H1 (cell line): ENCODE data around the gene COQ9. TPM values are rescaled to one million over a fixed set of nuclear protein-coding genes. Genes with fewer than 3 reads are reported as not detected.

ENCODE experiments used
- CTCF ChIA-PET: fragments of 300-600 bp; sonication (Branson Sonifier 250); formaldehyde crosslinking; loops from one replicate; lab custom pipeline; 2021; ENCODE audit not compliant: partially characterized antibody; lab: Charles Lee
- POLR2A ChIA-PET: fragments of 300-600 bp; sonication (Branson Sonifier 250); formaldehyde crosslinking; loops from one replicate; lab custom pipeline; 2021; ENCODE audit warnings: inconsistent platforms; ENCODE audit not compliant: partially characterized antibody; lab: Charles Lee
- DNase-seq, 2 experiments: peaks; one replicate each; pipeline versions ENCODE4 v3.0.0 to v3.0.0-alpha.2; 2010 to 2022; ENCODE audit warnings: low spot score in 2 of 2, low read depth in 1 of 2, mixed read lengths in 1 of 2
- FAIRE-seq: peaks from 2 replicates; lab custom pipeline; 2011; peaks lifted over from hg19 to GRCh38; lab: Jason Lieb, UNC
- H2AFZ ChIP-seq: 2 replicates; pipeline ENCODE4 v1.8.1; 2012; ENCODE audit warnings: low read length, inconsistent platforms
- H2AK5ac ChIP-seq: 2 replicates; pipeline ENCODE4 v1.6.1; 2013; ENCODE audit warnings: low read depth, low read length
- H2BK120ac ChIP-seq: replicated peaks from 2 replicates; pipeline ENCODE3; 2013; ENCODE audit warnings: low read depth, low read length, inconsistent platforms
- H2BK12ac ChIP-seq: 2 replicates; pipeline ENCODE4 v1.6.1; 2013; ENCODE audit warnings: low read depth, low read length
- H2BK15ac ChIP-seq: 2 replicates; pipeline ENCODE4 v1.6.1; 2013; ENCODE audit warnings: low read length
- H2BK20ac ChIP-seq: 2 replicates; pipeline ENCODE4 v1.6.1; 2013; ENCODE audit warnings: low read length
- H2BK5ac ChIP-seq: 2 replicates; pipeline ENCODE4 v1.6.1; 2013; ENCODE audit warnings: low read depth, low read length
- H3K14ac ChIP-seq: 2 replicates; pipeline ENCODE4 v1.6.1; 2013; ENCODE audit warnings: inconsistent platforms; ENCODE audit not compliant: insufficient read length
- H3K18ac ChIP-seq: 2 replicates; pipeline ENCODE4 v1.6.1; 2013; ENCODE audit warnings: low read length; ENCODE audit errors: extremely low read depth
- H3K23ac ChIP-seq: 2 replicates; pipeline ENCODE4 v1.6.1; 2013; ENCODE audit warnings: inconsistent platforms; ENCODE audit not compliant: insufficient read length
- H3K23me2 ChIP-seq: 2 replicates; pipeline ENCODE4 v1.6.1; 2013; ENCODE audit warnings: low read depth, low read length
- H3K27ac ChIP-seq: 2 replicates; pipeline ENCODE4 v1.6.1; 2011; ENCODE audit warnings: low read depth, low read length, inconsistent platforms
- H3K27me3 ChIP-seq, 4 experiments: replicated peaks in 1 of 4; 1 replicate in 1 of 4; 2 replicates in 3 of 4; pipeline versions ENCODE4 v1.6.1 to v1.8.1; 2011 to 2013; ENCODE audit warnings: low read length in 3 of 4, mild to moderate bottlenecking in 3 of 4, inconsistent platforms in 2 of 4, mixed read lengths in 2 of 4, moderate library complexity in 1 of 4; ENCODE audit not compliant: control insufficient read depth in 3 of 4, insufficient read depth in 3 of 4; ENCODE audit errors: extremely low read depth in 1 of 4
- H3K36me3 ChIP-seq, 4 experiments: 2 replicates each; pipeline versions ENCODE4 v1.6.1 to v1.8.1; 2011 to 2013; ENCODE audit warnings: mild to moderate bottlenecking in 4 of 4, low read length in 3 of 4, moderate library complexity in 2 of 4, control low read depth in 1 of 4, inconsistent platforms in 1 of 4; ENCODE audit not compliant: insufficient read depth in 4 of 4, control insufficient read depth in 2 of 4
- H3K4ac ChIP-seq: replicated peaks from 2 replicates; pipeline ENCODE3; 2013; ENCODE audit warnings: low read length, low read depth, mixed read lengths, inconsistent platforms; ENCODE audit not compliant: insufficient read length
- H3K4me1 ChIP-seq, 4 experiments: replicated peaks in 1 of 4; 1 replicate in 1 of 4; 2 replicates in 3 of 4; pipeline versions ENCODE4 v1.6.1 to v1.8.1; 2011 to 2013; ENCODE audit warnings: low read length in 3 of 4, inconsistent platforms in 2 of 4, mixed read lengths in 1 of 4; ENCODE audit not compliant: insufficient read depth in 4 of 4, control insufficient read depth in 3 of 4
- H3K4me2 ChIP-seq, 2 experiments: 2 replicates each; pipeline versions ENCODE4 v1.6.1 to v1.8.1; 2011 to 2013; ENCODE audit warnings: low read depth in 2 of 2, low read length in 2 of 2, control low read depth in 1 of 2, inconsistent platforms in 1 of 2, mild to moderate bottlenecking in 1 of 2; ENCODE audit not compliant: insufficient read depth in 1 of 2
- H3K4me3 ChIP-seq, 4 experiments: fragments of 200-600, 300-600 bp in 1 of 4; sonication (generic), shearing (Covaris generic), sonication (Bioruptor Twin) in 1 of 4; 2 replicates each; pipeline versions ENCODE4 v1.5.1 to v1.8.1; 2011 to 2016; ENCODE audit warnings: low read length in 4 of 4, low read depth in 3 of 4, control low read depth in 2 of 4, inconsistent platforms in 2 of 4, mild to moderate bottlenecking in 2 of 4, mixed read lengths in 1 of 4, moderate library complexity in 1 of 4; ENCODE audit not compliant: insufficient read depth in 2 of 4; ENCODE audit errors: extremely low read depth in 1 of 4
- H3K56ac ChIP-seq: replicated peaks from 2 replicates; pipeline ENCODE3; 2013; ENCODE audit warnings: low read depth, mild to moderate bottlenecking, mixed read lengths, low read length, inconsistent platforms; ENCODE audit not compliant: insufficient read length
- H3K79me1 ChIP-seq: 2 replicates; pipeline ENCODE4 v1.6.1; 2013; ENCODE audit warnings: low read depth, low read length, control low read depth
- H3K79me2 ChIP-seq, 2 experiments: 2 replicates each; pipeline versions ENCODE4 v1.6.1 to v1.8.1; 2012 to 2013; ENCODE audit warnings: low read length in 2 of 2, mild to moderate bottlenecking in 2 of 2, inconsistent platforms in 1 of 2; ENCODE audit not compliant: insufficient read depth in 2 of 2, control insufficient read depth in 1 of 2
- H3K9ac ChIP-seq, 4 experiments: replicated peaks in 1 of 4; 1 replicate in 1 of 4; 2 replicates in 3 of 4; pipeline versions ENCODE4 v1.6.1 to v1.8.1; 2011 to 2013; ENCODE audit warnings: low read depth in 3 of 4, low read length in 3 of 4, control low read depth in 2 of 4, mild to moderate bottlenecking in 2 of 4, moderate library complexity in 2 of 4, inconsistent platforms in 1 of 4; ENCODE audit errors: extremely low read depth in 1 of 4
- H3K9me3 ChIP-seq, 2 experiments: 2 replicates each; pipeline versions ENCODE4 v1.6.1 to v1.8.1; 2012 to 2013; ENCODE audit warnings: mild to moderate bottlenecking in 2 of 2, moderate library complexity in 2 of 2, control low read depth in 1 of 2, inconsistent platforms in 1 of 2, low read depth in 1 of 2, low read length in 1 of 2, mixed read lengths in 1 of 2; ENCODE audit not compliant: insufficient read depth in 2 of 2
- H4K20me1 ChIP-seq, 2 experiments: replicated peaks in 1 of 2; 2 replicates each; pipeline versions ENCODE3 to v1.8.1; 2011 to 2013; ENCODE audit warnings: inconsistent platforms in 2 of 2, low read length in 2 of 2, mild to moderate bottlenecking in 1 of 2; ENCODE audit not compliant: insufficient read depth in 2 of 2, control insufficient read depth in 1 of 2
- H4K5ac ChIP-seq: 2 replicates; pipeline ENCODE4 v1.6.1; 2013; ENCODE audit warnings: low read length, low read depth, mixed read lengths, inconsistent platforms; ENCODE audit not compliant: insufficient read length
- H4K8ac ChIP-seq: 2 replicates; pipeline ENCODE4 v1.8.0; 2013; ENCODE audit warnings: mild to moderate bottlenecking, moderate library complexity, low read length, inconsistent platforms; ENCODE audit not compliant: insufficient read depth; ENCODE audit errors: extremely low read depth
- H4K91ac ChIP-seq: replicated peaks from 2 replicates; pipeline ENCODE3; 2013; ENCODE audit warnings: low read length, mixed read lengths, inconsistent platforms; ENCODE audit not compliant: insufficient read length
- ATF3 ChIP-seq: IDR thresholded peaks from 2 replicates; pipeline ENCODE4 v1.6.1; 2011; ENCODE audit warnings: low read depth, mild to moderate bottlenecking, low read length; ENCODE audit not compliant: insufficient read depth
- BACH1 ChIP-seq: IDR thresholded peaks from 2 replicates; pipeline ENCODE4 v1.6.1; 2012; ENCODE audit warnings: low read length, improper control_type of control experiment
- CHD1 ChIP-seq: IDR thresholded peaks from 2 replicates; pipeline ENCODE4 v1.6.1; 2012; ENCODE audit warnings: low read depth, low read length, improper control_type of control experiment
- CTBP2 ChIP-seq: IDR thresholded peaks from 2 replicates; pipeline ENCODE4 v1.7.0; 2011; ENCODE audit warnings: borderline replicate concordance, mild to moderate bottlenecking, moderate library complexity, mixed read lengths, low read length; ENCODE audit not compliant: insufficient read depth, insufficient read length
- E2F6 ChIP-seq: IDR thresholded peaks from 2 replicates; pipeline ENCODE4 v1.6.1; 2012; ENCODE audit warnings: inconsistent platforms
- POU5F1 ChIP-seq: IDR thresholded peaks from 2 replicates; pipeline ENCODE4 v1.6.1; 2011; ENCODE audit warnings: low read depth, mild to moderate bottlenecking, low read length, moderate library complexity
- WGBS, 2 experiments: shearing (Covaris generic) in 1 of 2; methylation state at CpG; one replicate each; pipeline versions ENCODE4 v1.1.6 to v1.1.7; 2013 to 2015; ENCODE audit warnings: low lambda C conversion rate in 2 of 2, mixed read lengths in 2 of 2, inconsistent platforms in 1 of 2, low coverage in 1 of 2, missing lambda C conversion rate in 1 of 2; ENCODE audit not compliant: insufficient replicate concordance in 2 of 2, insufficient coverage in 1 of 2, insufficient read length in 1 of 2; ENCODE audit errors: extremely low coverage in 1 of 2, missing lambda C conversion rate in 1 of 2; 5-methylcytosine and 5-hydroxymethylcytosine counted together
- polyA plus RNA-seq, 7 experiments: library from polyadenylated mRNA; depleted of rRNA in 3 of 7; stranded (reverse) in 5 of 7; unstranded in 2 of 7; fragments of >200 nt in 5 of 7; fragments of 200-250 nt in 2 of 7; gene quantifications; 1 replicate in 5 of 7; 2 replicates in 1 of 7; 4 replicates in 1 of 7; pipeline versions ENCODE4 v1.2.1 to v1.2.3, GENCODE V29; 2011 to 2013; ENCODE audit warnings: missing spikeins in 2 of 7, mixed read lengths in 2 of 7
- total RNA-seq: library from RNA; stranded (reverse); fragmentation: NEBNext Ultra II Directional; extraction: Animal tissue kit (Norgen Biotek cat#: 25700); gene quantifications from 2 replicates; pipeline ENCODE4 v1.2.1, GENCODE V29; 2021

Gene COQ9
- total and polyA plus RNA-seq, 2 of the 8 experiments (the other 6 are each of a cell fraction or from before 2014, with no cell fraction given) = 33.3 to 60.3 TPM

- Histone ChIP-seq H3K14ac (no peak overlapping the region), H4K5ac (no peak overlapping the region), H4K20me1 (no peaks in the 10 kb centered on the region), H2BK12ac (no peak overlapping the region), H3K56ac (no peak overlapping the region), H3K4me2 (no peak overlapping the region), H3K79me1 (no peaks in the 10 kb centered on the region; the same call in 1 of the 2 replicates), H2AFZ (no peak overlapping the region), H3K23me2 (peaks cover 2% of the 10 kb centered on the region; the same call in 1 of the 2 replicates), H3K27ac (no peak overlapping the region), H4K8ac (no peak overlapping the region), H2BK20ac (no peak overlapping the region), H3K27me3 (no peaks in the 10 kb centered on the region), H2BK5ac (no peak overlapping the region), H3K18ac (no peak overlapping the region), H3K79me2 (no peaks in the 10 kb centered on the region), H2BK15ac (no peak overlapping the region), H2AK5ac (no peak overlapping the region), H4K91ac (no peak overlapping the region), H2BK120ac (no peak overlapping the region), H3K23ac (no peak overlapping the region), H3K4me1 (peaks cover 0 to 5% (median 0%) of the 10 kb centered on the region in 4 experiments; a peak in 3 of 7 replicates), H3K9me3 (no peaks in the 10 kb centered on the region), H3K4ac (no peak overlapping the region), H3K36me3 (no peaks in the 10 kb centered on the region), H3K4me3 (no peak overlapping the region), H3K9ac (no peak overlapping the region)
- 92% methylated on average over 7 of the region's 7 CpGs; no CpG with 5 or more reads in 1 of the 2 experiments for WGBS, 2 experiments
- TF ChIP-seq CHD1 (no peak), ATF3 (no peak), CTBP2 (no peak), BACH1 (no peak), E2F6 (no peak), POU5F1 (no peak)
- ChIA-PET CTCF (interaction anchor here (0.7 to 3.7 kb wide), 6 partner anchors 14 to 85 kb away, joined by 3 to 11 read pairs (median 5); no protein-coding TSS in a partner anchor), POLR2A (interaction anchor here (0.6 to 1.9 kb wide), 2 partner anchors 9 to 14 kb away, joined by 3 to 5 read pairs; no protein-coding TSS in a partner anchor)
- no peak for FAIRE-seq
- DNase-seq = no peak
Observed at GRCh38 chr16:57501492-57501891, 54.2 kb downstream of the COQ9 start.
